Superior temporal gyrus (tissue), 1 donor: ENCODE results near the gene MVB12A.

Experiments
- DNase-seq: peaks from one replicate; pipeline ENCODE4 v3.0.0-alpha.2; 2016; ENCODE audit errors: extremely low spot score

The MVB12A gene

DNA sequence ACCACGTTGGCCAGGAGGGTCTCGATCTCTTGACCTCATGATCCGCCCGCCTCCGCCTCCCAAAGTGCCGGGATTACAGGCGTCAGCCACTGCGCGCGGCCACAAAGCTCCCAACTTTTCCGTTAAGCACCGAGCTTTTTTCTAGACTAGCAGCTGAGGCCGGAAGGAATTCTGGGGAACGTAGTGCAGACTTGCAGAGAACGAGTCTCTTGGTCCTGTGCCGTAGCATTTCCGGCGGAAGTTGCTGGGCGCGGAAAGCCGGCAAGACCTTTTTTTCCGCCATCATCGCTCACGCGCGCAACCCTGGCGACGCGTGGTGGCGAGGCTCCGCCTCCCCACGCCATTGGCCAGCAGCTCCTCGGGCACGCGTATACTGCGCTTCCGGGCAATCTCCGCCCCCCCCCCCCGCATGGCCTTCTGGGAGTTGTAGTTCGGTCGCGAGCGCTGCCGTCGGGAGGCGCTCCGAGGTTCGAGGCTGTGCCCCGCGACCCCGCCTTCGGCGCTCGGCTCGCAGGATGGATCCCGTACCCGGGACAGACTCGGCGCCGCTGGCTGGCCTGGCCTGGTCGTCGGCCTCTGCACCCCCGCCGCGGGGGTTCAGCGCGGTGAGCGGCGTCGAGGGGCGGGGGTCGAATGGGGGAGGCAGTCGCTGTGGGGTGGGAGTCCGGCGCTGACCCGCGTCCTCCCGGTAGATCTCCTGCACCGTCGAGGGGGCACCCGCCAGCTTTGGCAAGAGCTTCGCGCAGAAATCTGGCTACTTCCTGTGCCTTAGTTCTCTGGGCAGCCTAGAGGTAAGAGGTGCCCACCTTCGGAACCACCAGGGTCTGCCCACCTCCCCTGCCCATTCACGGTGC is at the start of gene MVB12A:
Gene MVB12A, plus strand, starts transcription at position 427 of the 854 bp plus-strand sequence. Its CDS starts 89 bp downstream, at position 516.
- peak; percentile 99 for DNase-seq

DNA sequence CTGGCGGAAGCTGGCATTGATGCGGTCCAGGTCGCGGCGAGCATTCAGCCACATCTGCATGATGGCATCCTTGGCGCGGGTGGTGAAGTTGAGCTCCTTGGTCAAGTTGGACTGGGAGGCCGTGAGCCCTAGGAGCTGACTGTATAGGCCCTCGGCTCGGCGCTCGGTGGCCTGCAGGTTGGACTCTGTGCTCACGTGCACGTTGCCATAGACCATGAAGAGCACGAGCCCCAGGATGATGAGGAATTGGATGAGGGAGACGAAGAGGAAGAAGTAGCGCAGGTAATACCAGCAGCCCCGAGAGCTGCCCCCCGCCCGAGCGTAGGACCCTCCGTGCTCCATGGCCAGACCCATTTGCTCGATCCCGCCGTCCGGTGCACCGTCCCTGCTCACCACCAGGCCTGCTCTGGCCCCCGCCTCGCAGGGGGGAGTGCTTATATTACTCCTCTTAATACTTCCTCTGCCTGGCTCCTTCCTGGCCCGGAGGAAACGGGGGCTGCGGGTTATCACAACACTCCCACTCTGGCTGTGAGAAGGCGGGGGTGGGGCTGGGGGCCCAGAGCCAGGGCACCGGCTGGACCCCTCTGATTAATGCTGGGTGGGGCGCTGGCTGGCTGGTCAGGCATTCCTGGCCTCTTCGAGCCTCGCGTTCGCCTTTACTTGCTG is 42.8 kb upstream of the MVB12A start, which contains the start of gene PLVAP:
Gene PLVAP, minus strand, starts transcription at position 408 of the 666 bp plus-strand sequence. Its CDS starts 54 bp downstream, at position 354.
- no peak for DNase-seq

- no peak for DNase-seq
These were observed 41.6 kb upstream of the MVB12A start for GRCh38 chr19:17378271-17378670.

- DNase-seq = no peak
These were observed 40.6 kb upstream of the MVB12A start for GRCh38 chr19:17379221-17379631.

DNA sequence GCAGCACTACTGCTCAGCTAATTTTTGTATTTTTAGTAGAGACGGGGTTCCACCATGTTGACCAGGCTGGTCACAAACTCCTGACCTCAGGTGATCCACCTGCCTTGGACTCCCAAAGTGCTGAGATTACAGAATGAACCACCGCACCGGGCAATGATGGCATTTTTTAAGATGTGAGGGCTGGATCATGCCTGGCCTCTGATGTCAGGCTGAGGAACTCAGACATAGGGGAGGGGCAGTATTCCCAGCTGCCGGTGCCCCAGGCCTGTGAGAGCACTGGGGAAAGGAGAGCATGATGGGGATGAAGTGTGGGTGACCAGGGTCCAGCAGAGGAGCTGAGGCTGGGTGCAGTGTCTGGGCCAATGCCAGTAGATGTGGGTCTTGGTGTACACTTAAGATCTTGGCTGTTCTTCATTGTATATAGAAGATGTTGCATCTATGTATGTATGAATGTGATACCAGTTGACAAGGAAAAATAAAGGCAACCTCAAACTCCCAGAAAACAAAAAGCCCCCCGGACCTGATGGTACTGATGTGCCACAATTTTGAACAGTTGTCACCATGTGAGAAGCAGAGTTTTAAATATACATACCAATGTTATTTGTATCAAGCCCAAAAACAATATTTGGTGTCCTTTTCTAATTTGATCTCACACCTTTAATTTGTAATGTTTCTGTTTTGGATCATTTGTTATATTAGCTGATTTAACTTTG is 39.3 kb upstream of the MVB12A start:
- no peak for DNase-seq

DNA sequence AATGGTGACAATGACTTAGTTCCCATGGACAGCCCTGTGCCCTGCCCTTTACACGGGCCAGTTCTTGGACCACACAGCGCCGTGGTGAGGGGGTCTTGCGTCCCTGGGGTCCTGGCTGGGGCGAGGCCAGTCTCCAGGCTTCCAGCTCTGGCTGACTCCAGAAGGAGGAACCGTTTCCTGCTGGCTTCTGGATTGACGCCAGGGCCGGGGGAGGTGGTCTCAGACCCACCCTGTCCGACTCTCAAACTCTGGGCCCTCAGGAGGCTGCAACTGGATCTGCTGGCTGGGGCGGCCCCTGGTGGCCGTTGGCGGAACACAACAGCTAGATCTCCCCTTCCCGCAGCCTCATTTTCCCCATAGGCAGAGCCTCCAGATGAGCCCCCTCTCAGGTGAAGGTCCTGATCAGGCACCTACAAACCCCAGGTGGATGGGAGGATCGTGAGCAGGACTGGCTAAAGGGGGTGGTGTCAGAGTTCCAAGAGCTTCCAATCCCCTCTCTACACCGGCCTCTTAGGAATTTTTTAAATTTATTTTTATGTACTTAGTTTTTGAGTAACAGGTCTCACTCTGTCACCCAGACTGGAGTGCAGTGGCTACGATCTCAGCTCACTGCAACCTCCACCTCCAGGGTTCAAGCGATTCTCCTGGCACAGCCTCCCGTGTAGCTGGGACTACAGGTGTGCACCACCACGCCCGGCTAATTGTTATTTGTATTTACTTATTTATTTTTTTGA is 33.8 kb upstream of the MVB12A start:
- peak; percentile 34 for DNase-seq

- DNase-seq = no peak
These were observed 30.6 kb upstream of the MVB12A start for GRCh38 chr19:17389288-17389687.

GRCh38 chr19:17389957-17390664 is 29.7 kb upstream of the MVB12A start:
- DNase-seq = no peak

DNA sequence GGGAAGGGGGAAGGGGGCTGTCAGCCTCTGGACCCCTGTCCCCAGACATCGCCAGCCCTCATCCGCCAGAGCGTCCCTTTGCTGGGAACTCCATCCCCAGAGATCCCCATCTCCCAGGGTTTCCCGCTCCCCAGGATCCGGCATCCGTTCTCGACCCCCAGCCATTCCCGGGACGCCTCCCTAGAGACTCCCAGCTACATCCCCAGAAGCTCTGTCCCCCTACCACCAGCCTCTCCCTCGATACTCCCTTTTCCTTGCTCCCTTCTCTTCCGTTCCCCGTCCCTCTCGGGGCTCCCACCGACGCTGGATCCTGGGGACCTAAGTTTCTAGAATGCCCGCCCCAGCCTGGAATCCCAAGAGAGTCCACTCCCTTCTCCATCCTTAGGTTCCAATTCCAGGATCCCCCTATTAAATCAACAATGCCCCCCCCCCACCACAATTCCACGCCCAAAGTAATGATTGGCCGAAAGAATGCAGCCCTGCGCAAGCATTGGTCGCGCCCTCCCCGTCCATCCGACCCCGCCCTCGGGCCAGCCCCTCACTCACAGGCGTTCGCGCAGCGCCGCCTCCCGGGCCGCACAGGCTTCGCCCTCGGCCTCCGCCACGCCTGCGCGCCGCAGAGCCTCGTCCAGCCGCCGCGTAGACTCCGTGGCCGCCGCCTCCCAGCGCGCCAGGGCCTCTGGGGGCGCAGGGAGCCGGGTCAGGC is 29.0 kb upstream of the MVB12A start:
- peak; percentile 79 for DNase-seq

GRCh38 chr19:17391371-17392151 is 28.3 kb upstream of the MVB12A start:
- DNase-seq = peak; percentile 32

DNA sequence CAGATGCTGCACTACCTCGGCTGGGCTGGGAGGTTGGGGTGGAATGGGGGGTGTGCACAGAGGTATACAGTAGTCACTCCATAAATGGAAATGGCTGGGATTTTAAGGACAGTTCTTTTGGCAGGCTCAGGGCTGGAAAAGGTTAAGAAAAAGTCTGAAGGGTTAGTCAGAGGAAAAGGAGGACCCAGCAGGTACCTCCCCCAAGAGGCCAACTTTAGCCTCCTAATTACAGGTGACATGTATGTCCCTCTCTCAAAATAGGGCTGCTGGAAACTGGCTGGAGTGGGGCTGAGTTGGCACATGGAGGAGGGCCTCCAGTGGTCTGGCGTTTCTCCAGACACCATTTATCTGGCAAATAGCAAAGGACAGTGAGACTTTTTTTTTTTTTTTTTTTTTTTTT is 26.8 kb upstream of the MVB12A start:
- DNase-seq = no peak

DNA sequence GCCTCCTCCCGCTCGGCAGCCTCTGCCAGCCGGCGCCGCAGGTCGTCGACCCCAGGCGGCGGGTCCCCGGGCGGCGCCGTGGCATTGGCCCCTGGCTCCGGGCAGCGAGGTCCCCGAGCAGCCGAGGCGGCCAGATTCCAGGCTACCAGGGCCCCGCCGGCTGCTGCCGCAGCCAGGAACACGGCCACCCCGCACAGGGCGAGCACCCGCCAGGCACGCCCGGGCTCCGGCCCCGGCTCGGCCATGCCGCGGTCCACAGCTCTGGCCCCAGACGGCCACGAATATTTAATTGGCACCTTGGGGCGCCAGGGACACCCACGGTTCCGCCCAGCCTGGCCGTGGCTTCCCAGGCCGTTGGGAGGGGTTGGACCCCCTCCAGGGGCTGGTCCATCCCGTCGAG is 25.9 kb upstream of the MVB12A start, which contains the start of gene CCDC194:
Gene CCDC194, minus strand, starts transcription at position 283 of the 400 bp plus-strand sequence. Its CDS starts 38 bp downstream, at position 245.
- DNase-seq = no peak

DNA sequence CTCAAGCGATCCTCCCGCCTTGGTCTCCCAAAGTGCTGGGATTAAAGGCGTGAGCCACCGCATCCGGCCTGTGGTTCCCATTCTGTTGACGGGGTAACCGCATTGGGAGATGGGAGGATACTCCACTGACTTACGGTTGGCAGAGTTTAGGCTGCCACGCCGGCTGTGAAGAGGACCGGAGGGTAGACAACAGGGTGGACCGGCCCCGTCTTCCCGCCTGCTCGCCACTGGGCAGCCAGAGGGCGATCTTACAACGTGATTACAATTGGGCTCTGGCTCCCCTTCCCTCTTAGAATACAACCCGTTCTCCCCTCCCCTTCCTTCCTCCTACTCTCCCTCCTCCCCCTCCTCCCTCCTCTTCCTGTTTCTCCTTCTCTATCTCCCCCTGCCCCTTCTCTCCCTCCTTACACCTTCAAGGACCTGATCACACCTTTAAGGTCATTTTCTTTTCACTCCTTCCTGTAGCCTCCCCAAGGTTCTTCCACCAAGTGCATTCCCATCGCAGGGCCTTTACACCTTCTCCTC is 24.9 kb upstream of the MVB12A start:
- DNase-seq = no peak

DNA sequence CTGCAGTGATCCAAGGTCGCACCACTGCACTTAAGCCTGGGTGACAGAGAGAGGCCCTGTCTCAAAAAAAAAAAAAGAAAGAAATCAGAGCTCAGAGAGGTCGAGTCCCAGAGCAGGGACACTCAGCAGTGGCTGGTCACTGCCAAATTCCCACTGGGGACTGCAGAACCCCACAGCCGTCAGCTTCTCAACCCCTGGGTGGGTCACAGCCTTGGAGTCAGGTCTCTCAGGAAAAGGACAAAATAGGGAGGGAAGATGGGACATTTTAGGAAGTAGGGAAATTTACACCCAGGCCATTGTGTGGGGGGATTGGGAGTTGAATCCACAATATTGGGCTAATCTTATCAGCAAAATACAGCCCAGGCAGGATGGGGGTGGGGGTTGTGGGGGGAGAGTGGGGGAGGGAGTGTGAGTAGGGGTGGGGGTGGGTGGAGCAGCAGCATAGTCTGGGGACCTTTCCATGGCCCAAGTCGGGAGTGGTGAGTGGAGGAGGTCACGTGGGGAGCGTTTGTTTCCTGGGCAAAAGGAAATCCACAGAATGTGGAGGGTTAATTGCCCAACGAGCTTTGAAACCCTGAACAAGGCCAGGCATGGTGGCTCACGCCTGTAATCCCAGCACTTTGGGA is 20.8 kb upstream of the MVB12A start:
- no peak for DNase-seq

DNA sequence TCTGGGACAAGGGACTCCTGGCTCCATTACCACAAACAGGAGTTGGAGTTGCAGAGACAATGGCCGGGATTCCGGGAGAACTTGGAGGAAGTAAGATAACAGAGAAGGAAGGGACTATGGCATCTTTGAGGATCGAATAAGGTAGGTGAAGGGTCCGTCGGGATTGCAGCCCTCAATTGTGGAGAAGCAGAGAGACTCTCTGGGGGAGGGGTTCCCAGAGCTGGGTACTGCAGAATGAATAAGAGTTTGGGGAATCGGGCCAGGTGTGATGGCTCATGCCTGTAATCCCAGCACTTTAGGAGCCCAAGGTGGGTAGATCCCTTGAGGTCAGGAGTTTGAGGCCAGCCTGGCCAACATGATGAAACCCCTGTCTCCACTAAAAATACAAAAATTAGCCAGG is 18.2 kb upstream of the MVB12A start:
- DNase-seq = no peak

- DNase-seq = no peak
These were observed 16.6 kb upstream of the MVB12A start for GRCh38 chr19:17402982-17403855.

DNA sequence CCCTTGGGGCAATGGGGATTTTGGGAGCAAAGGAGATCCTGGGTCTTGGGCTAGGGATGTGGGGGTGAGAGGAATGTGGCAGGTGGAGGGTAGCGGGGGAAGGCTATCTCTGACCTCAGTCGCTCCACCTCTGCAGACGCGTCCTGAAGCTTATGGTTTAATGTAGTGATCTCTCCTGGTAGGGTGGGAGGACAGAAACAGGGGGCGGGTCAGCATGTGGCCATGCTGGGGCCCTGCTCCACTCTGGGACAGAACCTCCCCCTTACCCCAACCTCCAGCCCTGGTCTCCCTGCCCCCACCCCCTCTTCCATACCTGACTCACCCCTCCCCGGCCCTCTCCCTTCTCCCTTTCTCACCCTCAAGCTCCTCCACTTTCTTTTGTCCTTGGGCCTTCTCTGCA is 15.8 kb upstream of the MVB12A start:
- DNase-seq = no peak
